ENCODE data around the gene MSLN. TPM values are rescaled to one million over a fixed set of nuclear protein-coding genes. Genes with fewer than 3 reads are reported as not detected.

Gene MSLN
- total RNA-seq, 2 donors from 2014 or later = 2.1 TPM; not detected in 1

GRCh38 chr16:781346-782010, 20.9 kb downstream of the MSLN start:
- TF ChIP-seq CTCF (IDR thresholded peaks at IDR 0.05) (no peak), POLR2A (IDR thresholded peaks at IDR 0.05) (no peak)
- H3K4me1 ChIP-seq = peaks cover 8% of the 10 kb centered on the region
- no peak for ATAC-seq
- no peak overlapping the region for H3K4me3 ChIP-seq
- H3K36me3 ChIP-seq (replicated peaks in 1 of 2; ENCODE audit: insufficient read depth in 1 of 2, low read depth in 2 of 2) = no peaks in the 10 kb centered on the region
- intact Hi-C loops (cut with DNase I) = no loop called here
- H3K27ac ChIP-seq = no peak overlapping the region
- H3K27me3 ChIP-seq = peaks cover 0 to 10% of the 10 kb centered on the region in 2 donors
- WGBS, 2 donors = 48 to 56% methylated on average over 8 to 15 of the region's 19 CpGs
- DNase-seq = no peak
- H3K9me3 ChIP-seq = no peaks in the 10 kb centered on the region

- no peak overlapping the region for H3K27ac ChIP-seq
- no peaks in the 10 kb centered on the region for H3K36me3 ChIP-seq (replicated peaks in 1 of 2; ENCODE audit: insufficient read depth in 1 of 2, low read depth in 2 of 2)
- intact Hi-C loops (cut with DNase I) = no loop called here
- H3K4me1 ChIP-seq = peaks cover 14% of the 10 kb centered on the region
- peaks cover 0 to 10% of the 10 kb centered on the region in 2 donors for H3K27me3 ChIP-seq
- no peak for ATAC-seq
- 48% methylated on average over 6 of the region's 6 CpGs; no CpG with 5 or more reads in 1 of the 2 donors for WGBS, 2 donors
- DNase-seq = no peak
- no peak overlapping the region for H3K4me3 ChIP-seq
- TF ChIP-seq POLR2A (IDR thresholded peaks at IDR 0.05) (no peak), CTCF (IDR thresholded peaks at IDR 0.05) (no peak)
- no peaks in the 10 kb centered on the region for H3K9me3 ChIP-seq
Observed at GRCh38 chr16:782258-782657, 21.7 kb downstream of the MSLN start.

- intact Hi-C loops (cut with DNase I) = no loop called here
- Histone ChIP-seq H3K4me1 (peaks cover 19% of the 10 kb centered on the region), H3K27ac (no peak overlapping the region), H3K27me3 (peaks cover 0 to 10% of the 10 kb centered on the region in 2 donors), H3K36me3 (replicated peaks in 1 of 2; ENCODE audit: insufficient read depth in 1 of 2, low read depth in 2 of 2) (no peaks in the 10 kb centered on the region), H3K4me3 (no peak overlapping the region), H3K9me3 (no peaks in the 10 kb centered on the region)
- TF ChIP-seq CTCF (IDR thresholded peaks at IDR 0.05) (no peak), POLR2A (IDR thresholded peaks at IDR 0.05) (no peak)
- ATAC-seq (no peak), DNase-seq (no peak)
- 47 to 70% methylated on average over 8 to 31 of the region's 36 CpGs for WGBS, 2 donors
Observed at GRCh38 chr16:782766-783403, 22.4 kb downstream of the MSLN start.

- no peak for ATAC-seq
- Histone ChIP-seq H3K4me3 (no peak overlapping the region), H3K9me3 (no peaks in the 10 kb centered on the region), H3K27ac (no peak overlapping the region), H3K27me3 (peaks cover 0 to 10% of the 10 kb centered on the region in 2 donors), H3K36me3 (replicated peaks in 1 of 2; ENCODE audit: insufficient read depth in 1 of 2, low read depth in 2 of 2) (no peaks in the 10 kb centered on the region), H3K4me1 (peaks cover 19% of the 10 kb centered on the region)
- no peak for TF ChIP-seq CTCF (IDR thresholded peaks at IDR 0.05)
- TF ChIP-seq POLR2A (IDR thresholded peaks at IDR 0.05) = no peak
- DNase-seq = peak in 3 of 4 donors; percentile 41 to 53 (median 43)
- WGBS, 2 donors = 0 to 30% methylated on average over 3 to 17 of the region's 17 CpGs
- intact Hi-C loops (cut with DNase I) = no loop called here
Observed at GRCh38 chr16:783404-784161, 23.0 kb downstream of the MSLN start.
